ENCODE measurements around the gene STAC2. TPM values are rescaled to one million over a fixed set of nuclear protein-coding genes. Genes with fewer than 3 reads are reported as not detected.

Gene STAC2
- polyA plus RNA-seq, 1 experiment = not detected

- H3K27ac ChIP-seq (ENCODE audit: low read depth, low read length) = no peak overlapping the region
- no peaks in the 10 kb centered on the region; the same call in 1 of the 2 replicates for H3K9me3 ChIP-seq (ENCODE audit: control insufficient read depth, insufficient read depth, low read length)
- ChIA-PET POLR2A (no interaction called here), CTCF (no interaction called here)
- no peak for TF ChIP-seq CTCF (IDR thresholded peaks at IDR 0.05; ENCODE audit: low read depth, low read length)
- peaks cover 65% of the 10 kb centered on the region for H3K27me3 ChIP-seq (ENCODE audit: control insufficient read depth, insufficient read depth, low read length)
- no peak for DNase-seq (ENCODE audit: low read depth, low spot score)
- H3K4me3 ChIP-seq (ENCODE audit: low read depth, low read length) = no peak overlapping the region
These were observed 4.2 kb downstream of the STAC2 start for GRCh38 chr17:39221572-39221971.

GRCh38 chr17:39219647-39220154 is 6.0 kb downstream of the STAC2 start:
- DNase-seq (ENCODE audit: low read depth, low spot score) = no peak
- no peak for TF ChIP-seq CTCF (IDR thresholded peaks at IDR 0.05; ENCODE audit: low read depth, low read length)
- no peak overlapping the region for H3K27ac ChIP-seq (ENCODE audit: low read depth, low read length)
- no peaks in the 10 kb centered on the region; the same call in 1 of the 2 replicates for H3K9me3 ChIP-seq (ENCODE audit: control insufficient read depth, insufficient read depth, low read length)
- POLR2A ChIA-PET = no interaction called here
- no peak overlapping the region for H3K4me3 ChIP-seq (ENCODE audit: low read depth, low read length)
- H3K27me3 ChIP-seq (ENCODE audit: control insufficient read depth, insufficient read depth, low read length) = peaks cover 56% of the 10 kb centered on the region
- CTCF ChIA-PET = interaction anchor here (1.3 kb wide), 1 partner anchor 13 kb away, joined by 3 read pairs; no protein-coding TSS in a partner anchor

GRCh38 chr17:39218906-39219305 is 6.8 kb downstream of the STAC2 start:
- TF ChIP-seq CTCF (IDR thresholded peaks at IDR 0.05; ENCODE audit: low read depth, low read length) = no peak
- no peak overlapping the region for H3K4me3 ChIP-seq (ENCODE audit: low read depth, low read length)
- no peaks in the 10 kb centered on the region; the same call in 1 of the 2 replicates for H3K9me3 ChIP-seq (ENCODE audit: control insufficient read depth, insufficient read depth, low read length)
- no peak for DNase-seq (ENCODE audit: low read depth, low spot score)
- H3K27me3 ChIP-seq (ENCODE audit: control insufficient read depth, insufficient read depth, low read length) = peaks cover 51% of the 10 kb centered on the region
- CTCF ChIA-PET = interaction anchor here (0.8 to 1.3 kb wide), 2 partner anchors 14 to 54 kb away, joined by 3 read pairs; no protein-coding TSS in a partner anchor
- POLR2A ChIA-PET = no interaction called here
- H3K27ac ChIP-seq (ENCODE audit: low read depth, low read length) = no peak overlapping the region

GRCh38 chr17:39217734-39218369 is 7.9 kb downstream of the STAC2 start:
- H3K9me3 ChIP-seq (ENCODE audit: control insufficient read depth, insufficient read depth, low read length) = no peaks in the 10 kb centered on the region; the same call in 1 of the 2 replicates
- no peak for TF ChIP-seq CTCF (IDR thresholded peaks at IDR 0.05; ENCODE audit: low read depth, low read length)
- H3K27me3 ChIP-seq (ENCODE audit: control insufficient read depth, insufficient read depth, low read length) = peaks cover 45% of the 10 kb centered on the region
- no peak overlapping the region for H3K4me3 ChIP-seq (ENCODE audit: low read depth, low read length)
- DNase-seq (ENCODE audit: low read depth, low spot score) = no peak
- POLR2A ChIA-PET = interaction anchor here (0.9 kb wide), 1 partner anchor 18 kb away, joined by 6 read pairs; the partner anchor contains the start of gene RPL19
- no peak overlapping the region for H3K27ac ChIP-seq (ENCODE audit: low read depth, low read length)
- CTCF ChIA-PET = interaction anchor here (0.6 to 0.8 kb wide), 2 partner anchors 43 to 53 kb away, joined by 3 read pairs; no protein-coding TSS in a partner anchor

- CTCF ChIA-PET = no interaction called here
- no peak for DNase-seq (ENCODE audit: low read depth, low spot score)
These were observed 11.9 kb downstream of the STAC2 start for GRCh38 chr17:39213852-39214251.

More at GRCh38 chr17:39213852-39214251, 11.9 kb downstream of the STAC2 start:
- Histone ChIP-seq H3K27ac (ENCODE audit: low read depth, low read length) (no peak overlapping the region), H3K27me3 (ENCODE audit: control insufficient read depth, insufficient read depth, low read length) (peaks cover 28% of the 10 kb centered on the region), H3K4me3 (ENCODE audit: low read depth, low read length) (no peak overlapping the region), H3K9me3 (ENCODE audit: control insufficient read depth, insufficient read depth, low read length) (no peaks in the 10 kb centered on the region; the same call in 1 of the 2 replicates)
- POLR2A ChIA-PET = no interaction called here
- TF ChIP-seq CTCF (IDR thresholded peaks at IDR 0.05; ENCODE audit: low read depth, low read length) = no peak
